Endothelial cell (in vitro differentiated cells): ENCODE measurements around the gene MARS2. TPM values are rescaled to one million over a fixed set of nuclear protein-coding genes. Genes with fewer than 3 reads are reported as not detected.

Source experiments
- DNase-seq: peaks from one replicate; pipeline ENCODE4 v3.0.0; 2021; ENCODE audit warnings: low spot score
- H3K27ac Mint-ChIP-seq: one replicate; pipeline ENCODE4 v1.8.0; 2021; ENCODE audit warnings: mixed read lengths, inconsistent platforms; ENCODE audit not compliant: unreplicated experiment
- H3K27me3 Mint-ChIP-seq: one replicate; pipeline ENCODE4 v1.8.0; 2021; ENCODE audit warnings: mild to moderate bottlenecking, moderate library complexity, mixed read lengths, inconsistent platforms; ENCODE audit not compliant: unreplicated experiment
- H3K36me3 Mint-ChIP-seq: one replicate; pipeline ENCODE4 v1.8.0; 2021; ENCODE audit warnings: mild to moderate bottlenecking, low read depth, mixed read lengths, inconsistent platforms; ENCODE audit not compliant: unreplicated experiment
- H3K4me1 Mint-ChIP-seq: one replicate; pipeline ENCODE4 v1.8.0; 2021; ENCODE audit warnings: mild to moderate bottlenecking, mixed read lengths, inconsistent platforms; ENCODE audit not compliant: unreplicated experiment
- H3K4me3 Mint-ChIP-seq: one replicate; pipeline ENCODE4 v1.8.0; 2021; ENCODE audit warnings: mild to moderate bottlenecking, mixed read lengths, inconsistent platforms; ENCODE audit not compliant: unreplicated experiment
- H3K9me3 Mint-ChIP-seq: one replicate; pipeline ENCODE4 v1.8.0; 2021; ENCODE audit warnings: mixed read lengths, inconsistent platforms; ENCODE audit not compliant: unreplicated experiment
- CTCF ChIP-seq: fragments of 200-600 bp; sonication (generic); IDR thresholded peaks from one replicate; pipeline ENCODE4 v1.5.0; 2021; ENCODE audit warnings: antibody characterized with exemption; ENCODE audit not compliant: unreplicated experiment
- total RNA-seq: library from RNA; stranded (reverse); fragmentation: NEBNext Ultra II Directional; extraction: Animal tissue kit (Norgen Biotek cat#: 25700); gene quantifications from one replicate; pipeline ENCODE4 v1.2.1, GENCODE V29; 2021; ENCODE audit not compliant: unreplicated experiment

MARS2 gene
- total RNA-seq, 1 donor from 2014 or later = 13.5 TPM

GRCh38 chr2:197669077-197669476 lies 36.1 kb upstream of the MARS2 start:
- no peak for TF ChIP-seq CTCF
- H3K4me3 Mint-ChIP-seq = peak overlapping the region; percentile 78
- no peak for DNase-seq
- H3K36me3 Mint-ChIP-seq = peaks cover 59% of the 10 kb centered on the region
- no peak overlapping the region for H3K27ac Mint-ChIP-seq
- H3K4me1 Mint-ChIP-seq = peaks cover 34% of the 10 kb centered on the region
- H3K9me3 Mint-ChIP-seq = peaks cover 33% of the 10 kb centered on the region
- H3K27me3 Mint-ChIP-seq = peaks cover 7% of the 10 kb centered on the region

- Mint-ChIP-seq H3K4me3 (peak overlapping the region; percentile 90), H3K9me3 (peaks cover 14% of the 10 kb centered on the region)
Measured at GRCh38 chr2:197672371-197672893, 32.7 kb upstream of the MARS2 start.

GRCh38 chr2:197673106-197673505 lies 32.1 kb upstream of the MARS2 start:
- DNase-seq = no peak
- H3K4me1 Mint-ChIP-seq = peaks cover 35% of the 10 kb centered on the region
- H3K9me3 Mint-ChIP-seq = peaks cover 10% of the 10 kb centered on the region
- H3K36me3 Mint-ChIP-seq = peaks cover 26% of the 10 kb centered on the region
- peaks cover 3% of the 10 kb centered on the region for H3K27me3 Mint-ChIP-seq
- no peak overlapping the region for H3K27ac Mint-ChIP-seq
- TF ChIP-seq CTCF = no peak
- H3K4me3 Mint-ChIP-seq = peak overlapping the region; percentile 90

More at GRCh38 chr2:197672371-197672893, 32.7 kb upstream of the MARS2 start:
- peaks cover 5% of the 10 kb centered on the region for H3K27me3 Mint-ChIP-seq
- no peak overlapping the region for H3K27ac Mint-ChIP-seq
- peaks cover 32% of the 10 kb centered on the region for H3K36me3 Mint-ChIP-seq
- no peak for TF ChIP-seq CTCF
- no peak for DNase-seq
- H3K4me1 Mint-ChIP-seq = peaks cover 36% of the 10 kb centered on the region

DNA sequence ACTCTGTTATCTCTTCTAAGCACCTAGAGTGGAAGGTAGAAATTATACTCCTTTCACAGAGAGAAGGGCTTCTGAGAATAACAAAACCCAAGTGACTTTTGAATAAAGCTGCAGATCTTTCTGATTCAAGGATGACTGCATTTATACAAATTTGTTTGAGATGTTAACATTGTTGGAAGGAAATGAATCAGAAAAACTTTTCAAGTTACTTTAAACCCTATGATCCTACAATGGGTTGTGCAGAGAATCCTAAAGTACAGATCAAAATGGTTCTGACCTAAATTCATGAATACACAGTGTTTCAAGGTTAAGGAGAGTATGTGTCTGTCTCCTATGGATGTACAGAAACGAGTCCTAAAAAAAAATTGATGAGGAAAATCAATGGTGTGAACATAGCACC lies 31.6 kb upstream of the MARS2 start:
- Mint-ChIP-seq H3K27ac (no peak overlapping the region), H3K4me1 (peaks cover 35% of the 10 kb centered on the region), H3K4me3 (peak overlapping the region; percentile 90), H3K27me3 (peaks cover 3% of the 10 kb centered on the region), H3K9me3 (peaks cover 10% of the 10 kb centered on the region), H3K36me3 (peaks cover 25% of the 10 kb centered on the region)
- no peak for DNase-seq
- no peak for TF ChIP-seq CTCF

DNA sequence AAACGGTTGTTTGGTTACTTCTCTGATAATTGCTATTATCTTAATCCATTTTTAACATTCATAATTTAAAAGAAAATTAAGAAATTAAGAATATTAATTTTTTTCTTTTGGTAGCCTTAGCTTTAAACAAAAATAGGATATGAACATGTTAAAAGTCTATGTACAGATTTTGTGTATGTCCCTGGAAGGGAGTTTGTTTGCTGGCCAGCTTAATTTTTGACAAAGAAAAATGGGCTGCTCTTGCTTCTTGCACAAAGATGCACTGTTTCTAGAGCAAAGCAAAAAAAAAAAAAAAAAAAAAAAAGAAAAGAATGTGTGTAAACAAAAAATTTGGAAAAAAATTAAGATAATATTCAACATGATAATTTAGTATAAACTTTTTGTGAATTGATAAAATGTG lies 31.1 kb upstream of the MARS2 start:
- no peak for TF ChIP-seq CTCF
- Mint-ChIP-seq H3K4me3 (peak overlapping the region; percentile 68), H3K4me1 (peaks cover 35% of the 10 kb centered on the region), H3K27me3 (peaks cover 3% of the 10 kb centered on the region), H3K27ac (no peak overlapping the region), H3K9me3 (peaks cover 5% of the 10 kb centered on the region), H3K36me3 (peaks cover 20% of the 10 kb centered on the region)
- DNase-seq = no peak
